SK-N-SH (cell line): Measurements from ENCODE around the gene MAPKAPK3.

Experiments
- RAD21 ChIP-seq: IDR thresholded peaks from 2 replicates; pipeline ENCODE4 v1.6.1; 2012; ENCODE audit warnings: mild to moderate bottlenecking, low read length
- USF1 ChIP-seq: IDR thresholded peaks from 2 replicates; pipeline ENCODE4 v1.4.0; 2012; ENCODE audit warnings: low read depth, borderline replicate concordance
- USF2 ChIP-seq: fragments of 150-350 bp; IDR thresholded peaks from 2 replicates; pipeline ENCODE4 v1.6.1; 2017; ENCODE audit warnings: antibody characterized with exemption, low read length, low read depth, borderline replicate concordance

GRCh38 chr3:50637011-50637410, 20.1 kb downstream of the MAPKAPK3 start:
- TF ChIP-seq RAD21 = no peak
- TF ChIP-seq USF2 = no peak
- no peak for TF ChIP-seq USF1
